DND-41 (cell line): ENCODE measurements around the gene PRKCE.

Source experiments
- ATAC-seq: fragments of 200-7000 bp; cut with Tn5 transposase; 3 replicates; pipeline ENCODE4 v1.9.1; 2021; ENCODE audit warnings: low read depth; ENCODE audit not compliant: insufficient read depth
- DNase-seq: peaks from one replicate; pipeline ENCODE4 v3.0.0-alpha.2; 2020
- H2AFZ ChIP-seq: 2 replicates; pipeline ENCODE4 v1.6.0; 2012; ENCODE audit warnings: low read depth, low read length
- H3K27ac ChIP-seq: 2 replicates; pipeline ENCODE4 v1.5.1; 2012; ENCODE audit warnings: low read length, inconsistent platforms
- H3K27me3 ChIP-seq: fragments of 200-600 bp; sonication (generic); 2 replicates; pipeline ENCODE4 v1.6.0; 2012; ENCODE audit warnings: low read length, mild to moderate bottlenecking, inconsistent platforms; ENCODE audit not compliant: insufficient read depth, poor library complexity
- H3K36me3 ChIP-seq: 2 replicates; pipeline ENCODE4 v1.5.1; 2012; ENCODE audit warnings: low read length, inconsistent platforms; ENCODE audit not compliant: insufficient read depth
- H3K4me1 ChIP-seq: 2 replicates; pipeline ENCODE4 v1.5.1; 2012; ENCODE audit warnings: mild to moderate bottlenecking, low read length; ENCODE audit not compliant: insufficient read depth
- H3K4me2 ChIP-seq: 2 replicates; pipeline ENCODE4 v1.6.0; 2012; ENCODE audit warnings: mild to moderate bottlenecking, moderate library complexity, low read length, inconsistent platforms; ENCODE audit not compliant: insufficient read depth
- H3K4me3 ChIP-seq, 2 experiments: fragments of 200-600 bp in 1 of 2; shearing (Covaris generic) in 1 of 2; 2 replicates each; pipeline ENCODE4 v1.5.1; 2012 to 2016; ENCODE audit warnings: inconsistent platforms in 2 of 2, low read length in 2 of 2, mild to moderate bottlenecking in 2 of 2, low read depth in 1 of 2, moderate library complexity in 1 of 2
- H3K79me2 ChIP-seq: 2 replicates; pipeline ENCODE4 v1.6.0; 2012; ENCODE audit warnings: low read length, inconsistent platforms; ENCODE audit not compliant: insufficient read depth
- H3K9ac ChIP-seq: 2 replicates; pipeline ENCODE4 v1.6.0; 2012; ENCODE audit warnings: low read depth, mild to moderate bottlenecking, inconsistent platforms, low read length, moderate library complexity
- H3K9me3 ChIP-seq: 2 replicates; pipeline ENCODE4 v1.5.1; 2012; ENCODE audit warnings: low read length, moderate library complexity, mild to moderate bottlenecking, inconsistent platforms; ENCODE audit not compliant: insufficient read depth, severe bottlenecking
- H4K20me1 ChIP-seq: 2 replicates; pipeline ENCODE4 v1.6.0; 2012; ENCODE audit warnings: low read length; ENCODE audit not compliant: insufficient read depth
- CTCF ChIP-seq: IDR thresholded peaks from 2 replicates; pipeline ENCODE4 v1.5.1; 2012; ENCODE audit warnings: borderline replicate concordance, low read length, moderate library complexity, mild to moderate bottlenecking; ENCODE audit not compliant: poor library complexity, severe bottlenecking; ENCODE audit errors: extremely low read depth
- EZH2 ChIP-seq: IDR thresholded peaks from 3 replicates; pipeline ENCODE4 v1.6.1; 2012; ENCODE audit warnings: borderline replicate concordance, low read depth, mild to moderate bottlenecking, moderate library complexity, low read length, inconsistent platforms; ENCODE audit not compliant: severe bottlenecking

Gene PRKCE

GRCh38 chr2:45871541-45871940, 220.1 kb downstream of the PRKCE start:
- Histone ChIP-seq H4K20me1 (no peaks in the 10 kb centered on the region), H3K4me1 (peaks cover 41% of the 10 kb centered on the region), H2AFZ (no peak overlapping the region), H3K79me2 (peaks cover 3% of the 10 kb centered on the region; the same call in 1 of the 2 replicates), H3K27ac (no peak overlapping the region), H3K4me3 (no peak overlapping the region), H3K36me3 (no peaks in the 10 kb centered on the region), H3K4me2 (no peak overlapping the region), H3K9me3 (peaks cover 6% of the 10 kb centered on the region), H3K9ac (no peak overlapping the region), H3K27me3 (no peaks in the 10 kb centered on the region)
- DNase-seq, result no peak
- TF ChIP-seq CTCF (no peak), EZH2 (no peak)
- ATAC-seq, result no peak

GRCh38 chr2:45872211-45872610, 220.7 kb downstream of the PRKCE start:
- no peaks in the 10 kb centered on the region for H4K20me1 ChIP-seq
- H3K79me2 ChIP-seq, result peaks cover 3% of the 10 kb centered on the region; the same call in 1 of the 2 replicates
- H3K4me2 ChIP-seq, result no peak overlapping the region
- no peak overlapping the region for H3K27ac ChIP-seq
- no peak overlapping the region for H3K4me3 ChIP-seq
- H3K9ac ChIP-seq, result no peak overlapping the region
- H3K36me3 ChIP-seq, result no peaks in the 10 kb centered on the region
- no peak for ATAC-seq
- H3K27me3 ChIP-seq, result no peaks in the 10 kb centered on the region
- TF ChIP-seq EZH2 (no peak), CTCF (no peak)
- H3K9me3 ChIP-seq, result peaks cover 6% of the 10 kb centered on the region
- H3K4me1 ChIP-seq, result peaks cover 41% of the 10 kb centered on the region
- H2AFZ ChIP-seq, result no peak overlapping the region
- no peak for DNase-seq

- DNase-seq (no peak), ATAC-seq (no peak)
- Histone ChIP-seq H3K4me1 (peaks cover 25% of the 10 kb centered on the region), H3K4me3 (no peak overlapping the region), H3K4me2 (no peak overlapping the region), H3K9ac (no peak overlapping the region), H3K79me2 (peaks cover 3% of the 10 kb centered on the region; the same call in 1 of the 2 replicates), H3K9me3 (peaks cover 6% of the 10 kb centered on the region), H3K27me3 (no peaks in the 10 kb centered on the region), H3K27ac (no peak overlapping the region), H3K36me3 (0 out of 2 replicates have a peak, but pooled peaks cover 5% of the 10 kb centered on the region), H4K20me1 (no peaks in the 10 kb centered on the region), H2AFZ (no peak overlapping the region)
- TF ChIP-seq EZH2 (no peak), CTCF (no peak)
Observed at GRCh38 chr2:45874344-45874743, 222.9 kb downstream of the PRKCE start.

- H3K27me3 ChIP-seq, result no peaks in the 10 kb centered on the region
- TF ChIP-seq CTCF (no peak), EZH2 (no peak)
- H3K4me2 ChIP-seq, result no peak overlapping the region
- H3K36me3 ChIP-seq, result 0 out of 2 replicates have a peak, but pooled peaks cover 5% of the 10 kb centered on the region
- DNase-seq (no peak), ATAC-seq (no peak)
- peaks cover 5% of the 10 kb centered on the region; the same call in 1 of the 2 replicates for H3K4me1 ChIP-seq
- H4K20me1 ChIP-seq, result no peaks in the 10 kb centered on the region
- H3K9me3 ChIP-seq, result peaks cover 6% of the 10 kb centered on the region
- H3K4me3 ChIP-seq, result no peak overlapping the region
- no peaks in the 10 kb centered on the region for H3K79me2 ChIP-seq
- H3K9ac ChIP-seq, result no peak overlapping the region
- H2AFZ ChIP-seq, result no peak overlapping the region
- no peak overlapping the region for H3K27ac ChIP-seq
Observed at GRCh38 chr2:45876611-45877010, 225.1 kb downstream of the PRKCE start.
